Measurements from ENCODE around the gene TBC1D22A.
A peak's percentile ranks its signal among the peaks of the same experiment; 100 is the strongest.

The TBC1D22A gene

GRCh38 chr22:47153854-47154525, 391.5 kb downstream of the TBC1D22A start:
- no peak for DNase-seq
- Histone ChIP-seq H3K9me3 (peaks cover 0 to 4% (median 0%) of the 10 kb centered on the region in 3 donors), H3K27me3 (no peaks in the 10 kb centered on the region), H3K27ac (peak overlapping the region in 1 of 2 donors; percentile 19), H3K4me3 (peak overlapping the region; percentile 40 to 41), H3K4me1 (peaks cover 0 to 16% (median 10%) of the 10 kb centered on the region in 4 donors), H3K36me3 (peaks cover 0 to 4% (median 0%) of the 10 kb centered on the region in 3 donors)
- TF ChIP-seq CTCF (IDR thresholded peaks at IDR 0.05), result no peak
- intact Hi-C loops (cut with DNase I; ENCODE audit: low total_unique reads), result no loop called here

GRCh38 chr22:47154621-47155081, 392.2 kb downstream of the TBC1D22A start:
- peaks cover 0 to 16% (median 10%) of the 10 kb centered on the region in 4 donors for H3K4me1 ChIP-seq
- H3K27me3 ChIP-seq, result no peaks in the 10 kb centered on the region
- H3K4me3 ChIP-seq, result peak overlapping the region; percentile 40 to 41
- peak overlapping the region in 1 of 2 donors; percentile 19 for H3K27ac ChIP-seq
- no peak for TF ChIP-seq CTCF (IDR thresholded peaks at IDR 0.05)
- H3K9me3 ChIP-seq, result peaks cover 0 to 4% (median 0%) of the 10 kb centered on the region in 3 donors
- peaks cover 0 to 4% (median 0%) of the 10 kb centered on the region in 3 donors for H3K36me3 ChIP-seq
- no peak for DNase-seq
- intact Hi-C loops (cut with DNase I; ENCODE audit: low total_unique reads), result no loop called here

- H3K4me3 ChIP-seq, result peak overlapping the region in 1 of 2 donors; percentile 40
- intact Hi-C loops (cut with DNase I; ENCODE audit: low total_unique reads), result no loop called here
- TF ChIP-seq CTCF (IDR thresholded peaks at IDR 0.05), result no peak
These were observed 392.9 kb downstream of the TBC1D22A start for GRCh38 chr22:47155131-47155885.

GRCh38 chr22:47155912-47156311, 393.5 kb downstream of the TBC1D22A start:
- DNase-seq, result no peak
- Histone ChIP-seq H3K4me1 (peaks cover 0 to 16% (median 10%) of the 10 kb centered on the region in 4 donors), H3K36me3 (peaks cover 0 to 4% (median 0%) of the 10 kb centered on the region in 3 donors), H3K27me3 (no peaks in the 10 kb centered on the region), H3K27ac (no peak overlapping the region), H3K9me3 (peaks cover 0 to 4% (median 0%) of the 10 kb centered on the region in 3 donors), H3K4me3 (no peak overlapping the region)
- intact Hi-C loops (cut with DNase I; ENCODE audit: low total_unique reads), result no loop called here
- TF ChIP-seq CTCF (IDR thresholded peaks at IDR 0.05), result no peak

More at GRCh38 chr22:47155131-47155885, 392.9 kb downstream of the TBC1D22A start:
- H3K4me1 ChIP-seq, result peaks cover 0 to 16% (median 10%) of the 10 kb centered on the region in 4 donors
- H3K9me3 ChIP-seq, result peaks cover 0 to 4% (median 0%) of the 10 kb centered on the region in 3 donors
- no peak for DNase-seq
- H3K36me3 ChIP-seq, result peaks cover 0 to 4% (median 0%) of the 10 kb centered on the region in 3 donors
- no peaks in the 10 kb centered on the region for H3K27me3 ChIP-seq
- H3K27ac ChIP-seq, result peak overlapping the region in 1 of 2 donors; percentile 19

- Histone ChIP-seq H3K4me3 (no peak overlapping the region), H3K9me3 (peaks cover 0 to 4% (median 0%) of the 10 kb centered on the region in 3 donors), H3K36me3 (peaks cover 0 to 3% (median 0%) of the 10 kb centered on the region in 3 donors), H3K27me3 (no peaks in the 10 kb centered on the region), H3K27ac (no peak overlapping the region), H3K4me1 (peaks cover 0 to 16% (median 10%) of the 10 kb centered on the region in 4 donors)
- DNase-seq, result no peak
- intact Hi-C loops (cut with DNase I; ENCODE audit: low total_unique reads), result no loop called here
- no peak for TF ChIP-seq CTCF (IDR thresholded peaks at IDR 0.05)
These were observed 394.1 kb downstream of the TBC1D22A start for GRCh38 chr22:47156352-47157092.
